GM13977 (cell line): ENCODE results near the gene RHOG.

ENCODE experiments used
- DNase-seq: peaks from one replicate; pipeline ENCODE4 v3.0.0; 2012; ENCODE audit warnings: low spot score
- CTCF ChIP-seq: IDR thresholded peaks from 2 replicates; pipeline ENCODE4 v1.5.1; 2012; ENCODE audit warnings: mild to moderate bottlenecking, control low read depth; ENCODE audit not compliant: insufficient read depth; ENCODE audit errors: extremely low read depth, missing control alignments
- in situ Hi-C: fragments of 300-500 bp; cut with MboI; formaldehyde crosslinking; loops from one replicate; pipeline ENCODE4 v1.12.0; 2022; ENCODE audit warnings: low sequenced_read_pairs, low pct_unique_long_range_greater_than_20kb, mixed read lengths, inconsistent platforms; ENCODE audit not compliant: unreplicated experiment

RHOG gene

GRCh38 chr11:3879967-3880542 is 39.3 kb upstream of the RHOG start:
- DNase-seq, result no peak
- TF ChIP-seq CTCF, result no peak
- in situ Hi-C loops, result no loop called here

- TF ChIP-seq CTCF, result no peak
- DNase-seq, result no peak
- in situ Hi-C loops, result no loop called here
These were observed 38.6 kb upstream of the RHOG start for GRCh38 chr11:3879216-3879966.

GRCh38 chr11:3878258-3878584 is 37.5 kb upstream of the RHOG start:
- no peak for DNase-seq
- TF ChIP-seq CTCF, result no peak
- in situ Hi-C loops, result no loop called here

- no peak for TF ChIP-seq CTCF
- in situ Hi-C loops, result no loop called here
- no peak for DNase-seq
These were observed 36.9 kb upstream of the RHOG start for GRCh38 chr11:3877364-3878257.

- DNase-seq, result no peak
- no peak for TF ChIP-seq CTCF
- in situ Hi-C loops, result no loop called here
These were observed 35.9 kb upstream of the RHOG start for GRCh38 chr11:3876613-3877012.

- TF ChIP-seq CTCF, result no peak
- in situ Hi-C loops, result no loop called here
- no peak for DNase-seq
These were observed 33.1 kb upstream of the RHOG start for GRCh38 chr11:3873712-3874349.
